Hepatic stellate cell (primary cell): Measurements from ENCODE around the gene CA5A.

Experiments
- DNase-seq: peaks from one replicate; pipeline ENCODE4 v3.0.0; 2011; ENCODE audit warnings: low spot score

Gene CA5A

GRCh38 chr16:87848676-87849345, 87.5 kb downstream of the CA5A start:
- DNase-seq = no peak

GRCh38 chr16:87847785-87848675, 88.3 kb downstream of the CA5A start:
- DNase-seq = no peak

GRCh38 chr16:87847467-87847784, 88.9 kb downstream of the CA5A start:
- no peak for DNase-seq

- no peak for DNase-seq
Measured at GRCh38 chr16:87846705-87847466, 89.4 kb downstream of the CA5A start.

GRCh38 chr16:87845807-87846619, 90.3 kb downstream of the CA5A start:
- DNase-seq = no peak

GRCh38 chr16:87845213-87845612, 91.1 kb downstream of the CA5A start:
- no peak for DNase-seq

- DNase-seq = no peak
Measured at GRCh38 chr16:87844809-87845208, 91.5 kb downstream of the CA5A start.

- peak; percentile 54 for DNase-seq
Measured at GRCh38 chr16:87844120-87844733, 92.1 kb downstream of the CA5A start.

- DNase-seq = no peak
Measured at GRCh38 chr16:87843678-87844105, 92.6 kb downstream of the CA5A start.

GRCh38 chr16:87842209-87842869, 94.0 kb downstream of the CA5A start:
- DNase-seq = no peak

GRCh38 chr16:87841340-87842208, 94.8 kb downstream of the CA5A start:
- DNase-seq = no peak

- DNase-seq = no peak
Measured at GRCh38 chr16:87840271-87840978, 95.9 kb downstream of the CA5A start.

GRCh38 chr16:87839542-87840270, 96.6 kb downstream of the CA5A start:
- no peak for DNase-seq

- no peak for DNase-seq
Measured at GRCh38 chr16:87838643-87839541, 97.4 kb downstream of the CA5A start.
